AG04450 (cell line): ENCODE measurements around the gene IP6K3. TPM values are rescaled to one million over a fixed set of nuclear protein-coding genes. Genes with fewer than 3 reads are reported as not detected.

Experiments
- CTCF ChIA-PET: fragments of 300-600, 350-600 bp; formaldehyde crosslinking; extraction: SDS; loops from one replicate; lab custom pipeline; 2022; ENCODE audit warnings: antibody characterized with exemption, inconsistent platforms; lab: Charles Lee
- POLR2A ChIA-PET: fragments of 350-600 bp; formaldehyde crosslinking; extraction: SDS; loops from one replicate; lab custom pipeline; 2021; ENCODE audit warnings: antibody characterized with exemption, inconsistent platforms; lab: Yijun Ruan, JAX
- DNase-seq: peaks from one replicate; pipeline ENCODE4 v3.0.0-alpha.2; 2011; ENCODE audit warnings: low read depth, low spot score
- H3K27ac ChIP-seq: one replicate; pipeline ENCODE4 v1.5.1; 2012; ENCODE audit warnings: low read depth, low read length, control low read depth
- H3K27me3 ChIP-seq: one replicate; pipeline ENCODE4 v1.6.0; 2012; ENCODE audit warnings: low read length; ENCODE audit not compliant: control insufficient read depth, insufficient read depth
- H3K4me3 ChIP-seq: 2 replicates; pipeline ENCODE4 v1.5.1; 2011; ENCODE audit warnings: mild to moderate bottlenecking, low read depth, low read length, control low read depth
- H3K9me3 ChIP-seq: 2 replicates; pipeline ENCODE4 v1.5.1; 2012; ENCODE audit warnings: low read length; ENCODE audit not compliant: control insufficient read depth, insufficient read depth
- polyA plus RNA-seq: library from polyadenylated mRNA; depleted of rRNA; stranded (reverse); fragments of >200 nt; gene quantifications from 2 replicates; pipeline ENCODE4 v1.2.3, GENCODE V29; 2011
- TF ChIP-seq, protein P1 (sequence below): IDR thresholded peaks from 2 replicates; pipeline ENCODE4 v1.5.1; 2011; ENCODE audit warnings: low read depth, low read length, control low read depth, inconsistent platforms

IP6K3 gene
- polyA plus RNA-seq, 1 experiment = 1.1 TPM

- Histone ChIP-seq H3K27ac (no peak overlapping the region), H3K27me3 (peaks cover 31% of the 10 kb centered on the region), H3K4me3 (no peak overlapping the region), H3K9me3 (no peaks in the 10 kb centered on the region)
- no peak for DNase-seq
- POLR2A ChIA-PET = interaction anchor here (0.6 kb wide), 1 partner anchor 1376 kb away, joined by 7 read pairs; no protein-coding TSS in a partner anchor
- TF ChIP-seq, protein P1, sequence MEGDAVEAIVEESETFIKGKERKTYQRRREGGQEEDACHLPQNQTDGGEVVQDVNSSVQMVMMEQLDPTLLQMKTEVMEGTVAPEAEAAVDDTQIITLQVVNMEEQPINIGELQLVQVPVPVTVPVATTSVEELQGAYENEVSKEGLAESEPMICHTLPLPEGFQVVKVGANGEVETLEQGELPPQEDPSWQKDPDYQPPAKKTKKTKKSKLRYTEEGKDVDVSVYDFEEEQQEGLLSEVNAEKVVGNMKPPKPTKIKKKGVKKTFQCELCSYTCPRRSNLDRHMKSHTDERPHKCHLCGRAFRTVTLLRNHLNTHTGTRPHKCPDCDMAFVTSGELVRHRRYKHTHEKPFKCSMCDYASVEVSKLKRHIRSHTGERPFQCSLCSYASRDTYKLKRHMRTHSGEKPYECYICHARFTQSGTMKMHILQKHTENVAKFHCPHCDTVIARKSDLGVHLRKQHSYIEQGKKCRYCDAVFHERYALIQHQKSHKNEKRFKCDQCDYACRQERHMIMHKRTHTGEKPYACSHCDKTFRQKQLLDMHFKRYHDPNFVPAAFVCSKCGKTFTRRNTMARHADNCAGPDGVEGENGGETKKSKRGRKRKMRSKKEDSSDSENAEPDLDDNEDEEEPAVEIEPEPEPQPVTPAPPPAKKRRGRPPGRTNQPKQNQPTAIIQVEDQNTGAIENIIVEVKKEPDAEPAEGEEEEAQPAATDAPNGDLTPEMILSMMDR = no peak
- CTCF ChIA-PET = interaction anchor here (0.7 to 1.8 kb wide), 6 partner anchors 9 to 432 kb away, joined by 3 to 9 read pairs (median 4); no protein-coding TSS in a partner anchor
Measured at GRCh38 chr6:33722103-33722623, 24.5 kb downstream of the IP6K3 start.

DNA sequence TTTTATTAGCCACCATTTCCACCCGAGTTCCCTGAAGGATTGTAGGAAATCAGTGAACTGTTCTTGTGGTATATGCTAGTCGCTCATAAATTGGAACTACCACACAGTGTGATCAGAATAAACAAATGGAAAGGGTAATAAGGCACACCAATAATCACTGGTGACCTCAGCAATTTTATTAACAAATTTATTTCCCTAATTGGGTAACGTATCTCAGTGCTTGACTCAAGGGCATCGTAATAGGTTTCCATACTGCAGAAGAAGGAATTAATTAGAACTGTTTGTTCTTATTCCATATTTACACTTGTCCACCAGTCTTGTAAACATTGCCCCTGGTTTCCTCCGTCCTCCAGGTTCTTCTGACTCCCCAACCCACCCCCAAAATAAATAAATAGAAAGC is 25.2 kb downstream of the IP6K3 start:
- Histone ChIP-seq H3K9me3 (no peaks in the 10 kb centered on the region), H3K27ac (no peak overlapping the region), H3K4me3 (no peak overlapping the region), H3K27me3 (peaks cover 31% of the 10 kb centered on the region)
- CTCF ChIA-PET = interaction anchor here (1.0 to 2.2 kb wide), 3 partner anchors 11 to 433 kb away, joined by 4 to 13 read pairs (median 9); partner anchors contain the start of gene UQCC2
- POLR2A ChIA-PET = interaction anchor here (0.6 kb wide), 1 partner anchor 1376 kb away, joined by 7 read pairs; no protein-coding TSS in a partner anchor
- TF ChIP-seq, protein P1 = no peak
- DNase-seq = no peak

GRCh38 chr6:33720998-33721397 is 25.7 kb downstream of the IP6K3 start:
- no peak overlapping the region for H3K4me3 ChIP-seq
- POLR2A ChIA-PET = no interaction called here
- CTCF ChIA-PET = interaction anchor here (2.2 kb wide), 1 partner anchor 10 kb away, joined by 13 read pairs; the partner anchor contains the start of gene UQCC2
- H3K27me3 ChIP-seq = peaks cover 33% of the 10 kb centered on the region
- no peaks in the 10 kb centered on the region for H3K9me3 ChIP-seq
- TF ChIP-seq, protein P1 = no peak
- no peak for DNase-seq
- no peak overlapping the region for H3K27ac ChIP-seq

GRCh38 chr6:33719326-33719987 is 27.2 kb downstream of the IP6K3 start:
- Histone ChIP-seq H3K27ac (no peak overlapping the region), H3K27me3 (peaks cover 31% of the 10 kb centered on the region), H3K9me3 (no peaks in the 10 kb centered on the region), H3K4me3 (no peak overlapping the region)
- ChIA-PET POLR2A (no interaction called here), CTCF (interaction anchor here (0.6 to 2.2 kb wide), 3 partner anchors 8 to 25 kb away, joined by 3 to 13 read pairs (median 4); partner anchors contain the start of gene UQCC2)
- TF ChIP-seq, protein P1 = no peak
- DNase-seq = no peak

DNA sequence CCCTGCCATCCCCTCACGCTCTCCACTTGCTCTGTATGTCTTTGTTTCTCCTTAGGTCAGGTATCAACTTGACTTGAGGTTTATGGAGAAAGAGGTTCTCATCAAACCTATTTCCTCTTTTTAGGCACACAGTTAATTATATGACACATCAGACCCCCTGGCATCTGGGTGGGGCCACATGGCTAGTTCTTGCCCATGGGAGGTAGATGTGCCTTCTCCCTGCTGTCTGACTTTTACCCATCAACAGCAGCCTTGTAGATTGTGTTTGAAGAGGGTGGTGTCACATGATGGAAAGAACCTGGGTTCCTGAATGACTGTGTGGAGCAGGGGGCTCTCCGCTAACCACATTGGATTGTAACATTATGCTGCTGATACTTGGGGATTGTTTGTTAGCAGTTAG is 28.0 kb downstream of the IP6K3 start:
- H3K9me3 ChIP-seq = no peaks in the 10 kb centered on the region
- no peak for DNase-seq
- ChIA-PET CTCF (no interaction called here), POLR2A (no interaction called here)
- H3K27ac ChIP-seq = no peak overlapping the region
- H3K4me3 ChIP-seq = no peak overlapping the region
- TF ChIP-seq, protein P1 = no peak
- H3K27me3 ChIP-seq = peaks cover 31% of the 10 kb centered on the region
